Upper lobe of right lung (tissue), 1 donor: ENCODE measurements around the gene OR2T4. TPM values are rescaled to one million over a fixed set of nuclear protein-coding genes. Genes with fewer than 3 reads are reported as not detected.

Experiments used
- ATAC-seq: fragments of 200-7000 bp; cut with Tn5 transposase; one replicate; pipeline ENCODE4 v1.9.1; 2020; ENCODE audit warnings: mild to moderate bottlenecking, moderate library complexity
- DNase-seq: peaks from one replicate; pipeline ENCODE4 v3.0.0-alpha.2; 2020
- H3K27ac ChIP-seq: fragments of 200-600 bp; one replicate; pipeline ENCODE4 v1.8.0; 2022
- H3K27me3 ChIP-seq: fragments of 200-600 bp; one replicate; pipeline ENCODE4 v1.8.0; 2022; ENCODE audit warnings: mild to moderate bottlenecking
- H3K36me3 ChIP-seq: fragments of 200-600 bp; one replicate; pipeline ENCODE4 v1.8.0; 2022
- H3K4me1 ChIP-seq: fragments of 200-600 bp; one replicate; pipeline ENCODE4 v1.8.0; 2022
- H3K4me3 ChIP-seq: fragments of 200-600 bp; one replicate; pipeline ENCODE4 v1.8.0; 2022; ENCODE audit warnings: mild to moderate bottlenecking
- H3K9me3 ChIP-seq: fragments of 200-600 bp; one replicate; pipeline ENCODE4 v1.8.0; 2022
- intact Hi-C: fragments of 100-400 bp; cut with DNase I; formaldehyde crosslinking; loops from one replicate; pipeline ENCODE4 v1.11.0; 2022
- long read RNA-seq: library from polyadenylated mRNA; unstranded; transcript quantifications from one replicate; pipeline ENCODE4 v2.0.0, GENCODE V29; 2021
- total RNA-seq: library from RNA; stranded (reverse); fragmentation: NEBNext Ultra II Directional; extraction: Animal tissue kit (Norgen Biotek cat#: 25700); gene quantifications from one replicate; pipeline ENCODE4 v1.2.1, GENCODE V29; 2021
- TF ChIP-seq, protein P1 (sequence below): fragments of 200-600 bp; IDR thresholded peaks from one replicate; pipeline ENCODE4 v1.8.0; 2022; ENCODE audit warnings: antibody characterized with exemption
- donor health status: DM: no; HTN: yes; CAD: no; lungs with severe emphysema.

Gene OR2T4, protein sequence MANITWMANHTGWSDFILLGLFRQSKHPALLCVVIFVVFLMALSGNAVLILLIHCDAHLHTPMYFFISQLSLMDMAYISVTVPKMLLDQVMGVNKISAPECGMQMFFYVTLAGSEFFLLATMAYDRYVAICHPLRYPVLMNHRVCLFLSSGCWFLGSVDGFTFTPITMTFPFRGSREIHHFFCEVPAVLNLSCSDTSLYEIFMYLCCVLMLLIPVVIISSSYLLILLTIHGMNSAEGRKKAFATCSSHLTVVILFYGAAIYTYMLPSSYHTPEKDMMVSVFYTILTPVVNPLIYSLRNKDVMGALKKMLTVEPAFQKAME
- not detected for total RNA-seq
- long read RNA-seq, result 0 reads

DNA sequence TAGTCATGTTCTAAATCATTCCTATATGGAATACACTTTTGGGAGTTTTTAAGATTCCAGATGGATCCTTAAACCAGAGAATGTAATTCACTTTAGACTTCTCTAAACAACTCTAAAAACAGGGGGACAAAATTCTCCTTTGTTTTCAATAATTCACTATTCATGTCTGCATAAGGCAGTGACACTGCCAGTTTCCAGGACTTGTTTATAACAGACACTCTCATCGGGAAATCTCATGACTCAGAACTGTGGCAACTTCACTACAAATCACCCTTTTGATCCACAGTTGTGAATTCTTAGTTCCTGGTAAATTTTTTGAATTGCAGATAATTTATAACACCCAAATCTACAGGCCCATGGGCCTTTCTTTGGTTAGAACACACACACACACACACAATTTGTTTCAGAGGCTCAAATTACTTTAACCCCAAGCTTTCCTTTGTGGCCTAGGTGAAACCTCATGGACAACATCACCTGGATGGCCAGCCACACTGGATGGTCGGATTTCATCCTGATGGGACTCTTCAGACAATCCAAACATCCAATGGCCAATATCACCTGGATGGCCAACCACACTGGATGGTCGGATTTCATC, at the start of gene OR2T4:
Gene OR2T4, plus strand, starts transcription at position 545 of the 595 bp plus-strand sequence. Its CDS starts 0 bp downstream, at position 545.
- Histone ChIP-seq H3K9me3 (no peaks in the 10 kb centered on the region), H3K27me3 (no peaks in the 10 kb centered on the region), H3K36me3 (no peaks in the 10 kb centered on the region), H3K4me1 (no peaks in the 10 kb centered on the region), H3K4me3 (no peak within 1 kb of the TSS), H3K27ac (no peak within 1 kb of the TSS)
- DNase-seq (no peak), ATAC-seq (no peak)
- TF ChIP-seq, protein P1, sequence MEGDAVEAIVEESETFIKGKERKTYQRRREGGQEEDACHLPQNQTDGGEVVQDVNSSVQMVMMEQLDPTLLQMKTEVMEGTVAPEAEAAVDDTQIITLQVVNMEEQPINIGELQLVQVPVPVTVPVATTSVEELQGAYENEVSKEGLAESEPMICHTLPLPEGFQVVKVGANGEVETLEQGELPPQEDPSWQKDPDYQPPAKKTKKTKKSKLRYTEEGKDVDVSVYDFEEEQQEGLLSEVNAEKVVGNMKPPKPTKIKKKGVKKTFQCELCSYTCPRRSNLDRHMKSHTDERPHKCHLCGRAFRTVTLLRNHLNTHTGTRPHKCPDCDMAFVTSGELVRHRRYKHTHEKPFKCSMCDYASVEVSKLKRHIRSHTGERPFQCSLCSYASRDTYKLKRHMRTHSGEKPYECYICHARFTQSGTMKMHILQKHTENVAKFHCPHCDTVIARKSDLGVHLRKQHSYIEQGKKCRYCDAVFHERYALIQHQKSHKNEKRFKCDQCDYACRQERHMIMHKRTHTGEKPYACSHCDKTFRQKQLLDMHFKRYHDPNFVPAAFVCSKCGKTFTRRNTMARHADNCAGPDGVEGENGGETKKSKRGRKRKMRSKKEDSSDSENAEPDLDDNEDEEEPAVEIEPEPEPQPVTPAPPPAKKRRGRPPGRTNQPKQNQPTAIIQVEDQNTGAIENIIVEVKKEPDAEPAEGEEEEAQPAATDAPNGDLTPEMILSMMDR, result no peak
- intact Hi-C loops, result no loop called here

DNA sequence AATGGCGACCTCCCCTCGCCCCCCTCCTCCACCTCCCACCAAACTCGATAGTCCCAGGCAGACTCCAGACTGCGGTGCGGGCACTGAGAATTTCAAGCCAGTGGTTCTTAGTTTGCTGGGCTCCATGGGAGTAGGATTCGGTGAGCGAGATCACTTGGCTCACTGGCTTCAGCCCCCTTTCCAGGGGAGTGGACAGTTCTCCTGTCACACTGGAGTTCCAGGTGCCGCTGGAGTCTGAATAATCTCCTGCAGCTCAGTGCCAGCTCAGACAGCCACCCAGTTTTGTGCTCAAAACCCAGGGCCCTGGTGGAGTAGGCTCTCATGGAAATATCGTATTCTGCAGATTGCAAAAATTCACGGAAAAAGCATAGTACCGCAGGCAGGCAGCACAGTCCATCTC, 44.7 kb upstream of the OR2T4 start:
- no peaks in the 10 kb centered on the region for H3K4me1 ChIP-seq
- H3K36me3 ChIP-seq, result no peaks in the 10 kb centered on the region
- DNase-seq, result no peak
- no peak for ATAC-seq
- H3K4me3 ChIP-seq, result no peak overlapping the region
- H3K27ac ChIP-seq, result no peak overlapping the region
- intact Hi-C loops, result no loop called here
- TF ChIP-seq, protein P1, result no peak
- H3K9me3 ChIP-seq, result no peaks in the 10 kb centered on the region
- no peaks in the 10 kb centered on the region for H3K27me3 ChIP-seq

DNA sequence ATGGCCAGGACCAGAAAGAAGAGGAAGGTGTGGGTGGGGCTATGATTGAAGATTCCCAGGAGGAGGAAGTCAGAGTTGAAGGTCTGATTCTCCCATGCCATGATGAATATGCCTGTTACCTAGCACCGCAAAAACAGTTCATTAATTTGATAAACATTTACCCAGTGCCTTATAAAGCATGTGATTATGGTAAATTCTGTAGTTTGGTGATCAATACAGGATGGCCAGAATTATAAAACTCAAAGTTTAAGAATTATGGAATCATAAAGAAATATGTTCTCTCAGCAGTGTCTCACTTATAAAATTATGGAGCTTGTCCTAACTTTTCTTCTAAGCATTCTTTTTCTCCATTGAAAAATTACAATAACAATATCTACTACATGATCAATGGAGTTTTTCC, 37.0 kb upstream of the OR2T4 start, which contains the start of gene OR2M7:
Gene OR2M7, minus strand, starts transcription at position 101 of the 400 bp plus-strand sequence. Its CDS starts 0 bp downstream, at position 101.
- ATAC-seq, result no peak
- no peak within 1 kb of the TSS for H3K27ac ChIP-seq
- no peak for DNase-seq
- H3K27me3 ChIP-seq, result no peaks in the 10 kb centered on the region
- H3K4me1 ChIP-seq, result no peaks in the 10 kb centered on the region
- no peaks in the 10 kb centered on the region for H3K36me3 ChIP-seq
- intact Hi-C loops, result no loop called here
- TF ChIP-seq, protein P1, result no peak
- H3K4me3 ChIP-seq, result no peak within 1 kb of the TSS
- H3K9me3 ChIP-seq, result no peaks in the 10 kb centered on the region

DNA sequence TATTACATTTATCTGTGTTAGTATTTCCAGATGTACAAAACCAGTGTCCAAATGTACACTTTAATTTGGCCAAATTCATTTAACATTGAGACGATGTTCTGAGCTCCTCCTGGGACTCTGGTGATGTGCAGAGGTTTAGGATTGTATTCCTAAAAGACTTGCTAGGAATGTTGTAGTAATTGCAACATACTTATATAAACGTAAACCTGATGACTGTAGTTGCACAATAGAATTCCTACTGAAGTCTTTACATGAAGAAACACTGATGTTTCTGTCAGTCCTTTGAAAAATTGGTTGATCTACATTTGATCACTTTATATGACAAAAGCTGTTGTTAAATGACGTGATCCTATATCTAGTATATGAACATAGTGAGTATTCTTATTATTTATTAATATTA, 18.0 kb upstream of the OR2T4 start:
- Histone ChIP-seq H3K27ac (no peak overlapping the region), H3K27me3 (no peaks in the 10 kb centered on the region), H3K4me1 (no peaks in the 10 kb centered on the region), H3K9me3 (no peaks in the 10 kb centered on the region), H3K4me3 (no peak overlapping the region), H3K36me3 (no peaks in the 10 kb centered on the region)
- no peak for DNase-seq
- intact Hi-C loops, result no loop called here
- TF ChIP-seq, protein P1, result no peak
- ATAC-seq, result no peak

- Histone ChIP-seq H3K36me3 (no peaks in the 10 kb centered on the region), H3K4me3 (no peak within 1 kb of the TSS), H3K4me1 (no peaks in the 10 kb centered on the region), H3K27ac (no peak within 1 kb of the TSS), H3K9me3 (no peaks in the 10 kb centered on the region), H3K27me3 (no peaks in the 10 kb centered on the region)
- intact Hi-C loops, result no loop called here
- DNase-seq (no peak), ATAC-seq (no peak)
- TF ChIP-seq, protein P1, result no peak
Observed at GRCh38 chr1:248348475-248348874, 13.0 kb upstream of the OR2T4 start, which contains the start of gene OR14C36. OR14C36 (plus strand) TSS chr1:248348775; CDS start chr1:248348775, 0 bp downstream.
